Spinal cord (tissue), 10 donors: ENCODE results near the gene LY6G5B. TPM values are rescaled to one million over a fixed set of nuclear protein-coding genes. Genes with fewer than 3 reads are reported as not detected.
A peak's percentile ranks its signal among the peaks of the same experiment; 100 is the strongest.

ENCODE experiments used
- DNase-seq, 6 donors: peaks; one replicate each; pipeline versions ENCODE4 v3.0.0 to v3.0.0-alpha.2; 2013 to 2015; ENCODE audit warnings: low spot score in 6 of 6, low read depth in 4 of 6
- H3K27ac ChIP-seq: one replicate; pipeline ENCODE4 v1.5.1; 2013; ENCODE audit warnings: low read depth, low read length, control low read depth
- H3K27me3 ChIP-seq: one replicate; pipeline ENCODE4 v1.6.1; 2013; ENCODE audit warnings: low read length; ENCODE audit not compliant: control insufficient read depth, insufficient read depth
- H3K36me3 ChIP-seq: one replicate; pipeline ENCODE4 v1.6.1; 2013; ENCODE audit warnings: low read length; ENCODE audit not compliant: control insufficient read depth, insufficient read depth
- H3K4me1 ChIP-seq: one replicate; pipeline ENCODE4 v1.6.1; 2013; ENCODE audit warnings: low read length; ENCODE audit not compliant: control insufficient read depth, insufficient read depth
- H3K4me3 ChIP-seq: one replicate; pipeline ENCODE4 v1.5.1; 2013; ENCODE audit warnings: low read depth, low read length, control low read depth
- H3K9me3 ChIP-seq: one replicate; pipeline ENCODE4 v1.6.1; 2013; ENCODE audit warnings: low read length; ENCODE audit not compliant: control insufficient read depth, insufficient read depth
- WGBS: methylation state at CpG from one replicate; pipeline ENCODE4 v1.1.5; 2013; ENCODE audit warnings: missing lambda C conversion rate; ENCODE audit not compliant: insufficient coverage; 5-methylcytosine and 5-hydroxymethylcytosine counted together
- polyA plus RNA-seq, 2 donors: library from polyadenylated mRNA; unstranded; fragments of 120-200 nt; gene quantifications; one replicate each; pipeline ENCODE4 v1.2.1, GENCODE V29; 2013; ENCODE audit not compliant: insufficient read length in 2 of 2
- small RNA-seq: library from RNA; depleted of rRNA; stranded (forward); fragments of <200 nt; gene quantifications from one replicate; pipeline ENCODE3, GENCODE V24; 2014; ENCODE audit warnings: low replicate concordance
- total RNA-seq, 2 donors: library from RNA; depleted of rRNA in 1 of 2; stranded (reverse); fragments of 120-200 nt in 1 of 2; fragments of >200 nt in 1 of 2; gene quantifications; one replicate each; pipeline versions ENCODE4 v1.2.3 to v1.2.4, GENCODE V29; 2013 to 2014
- donor health status: healthy.

LY6G5B gene
- total and polyA plus RNA-seq, 4 donors = 2.1 to 35.6 (median 13.1) TPM

DNA sequence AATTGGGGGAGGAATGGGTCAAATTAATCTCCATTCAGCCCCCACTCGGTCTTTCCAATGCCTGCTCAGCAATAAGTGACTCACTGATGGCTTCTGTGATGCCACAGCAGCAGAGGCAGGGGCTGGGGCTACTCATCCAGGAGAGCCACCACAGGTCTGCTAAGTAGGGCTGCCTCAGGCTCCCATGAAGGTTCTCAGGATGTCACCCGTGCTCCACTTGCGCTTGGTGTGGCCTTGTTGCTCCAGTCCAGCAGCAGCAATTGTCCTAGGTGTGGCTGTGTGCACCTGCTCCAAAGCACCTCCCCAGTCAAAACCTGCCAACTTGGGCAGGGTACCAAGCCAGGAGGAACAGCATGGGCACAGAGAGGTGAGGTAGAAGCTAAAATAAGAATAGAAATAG, 52.4 kb downstream of the LY6G5B start:
- Histone ChIP-seq H3K4me3 (no peak overlapping the region), H3K36me3 (peaks cover 38% of the 10 kb centered on the region), H3K4me1 (peaks cover 3% of the 10 kb centered on the region), H3K9me3 (no peaks in the 10 kb centered on the region), H3K27me3 (no peaks in the 10 kb centered on the region), H3K27ac (no peak overlapping the region)
- 88% methylated on average over 3 of the region's 3 CpGs for WGBS
- no peak for DNase-seq

Small RNA genes lying within 50 kb of the gene (small RNA-seq; reads per million reads assigned to genes)
- gene LY6G6D = not detected
- gene MIR4646 = not detected
- not detected for gene MIR6832
- not detected for gene RF00019
- gene SNORA38 = 7.8 reads per million, percentile 95 among the genes with 10 or more reads in this experiment

Other genes starting within 250 kb of the LY6G5B start
Only the 30 nearest of the 37 such genes appear.
- gene MCCD1, start 141.0 kb upstream of the LY6G5B start, total RNA-seq = not detected
- under 1 TPM in 1 of 2 donors, not detected in 1; 0.33 TPM for gene MCCD1, start 141.0 kb upstream of the LY6G5B start, polyA plus RNA-seq
- gene DDX39B, start 128.0 kb upstream of the LY6G5B start, total RNA-seq = 100 to 1,000 TPM; 242 to 404 TPM
- gene DDX39B, start 128.0 kb upstream of the LY6G5B start, polyA plus RNA-seq = 100 to 1,000 TPM; 428 to 496 TPM
- 10 to 100 TPM; 32.2 to 63.3 TPM for gene ATP6V1G2, start 123.4 kb upstream of the LY6G5B start, total RNA-seq
- 100 to 1,000 TPM; 231 to 258 TPM for gene ATP6V1G2, start 123.4 kb upstream of the LY6G5B start, polyA plus RNA-seq
- 10 to 100 TPM in 1 of 2 donors, 1 to 10 TPM in 1; 9.8 to 24.4 TPM for gene NFKBIL1, start 122.4 kb upstream of the LY6G5B start, total RNA-seq
- gene NFKBIL1, start 122.4 kb upstream of the LY6G5B start, polyA plus RNA-seq = 10 to 100 TPM; 26.8 to 29.4 TPM
- under 1 TPM in 1 of 2 donors, not detected in 1; 0.11 TPM for gene LTA, start 97.7 kb upstream of the LY6G5B start, total RNA-seq
- gene LTA, start 97.7 kb upstream of the LY6G5B start, polyA plus RNA-seq = under 1 TPM; 0.22 to 0.27 TPM
- gene TNF, start 94.4 kb upstream of the LY6G5B start, total RNA-seq = under 1 TPM in 1 of 2 donors, not detected in 1; 0.39 TPM
- under 1 TPM in 1 of 2 donors, not detected in 1; 0.40 TPM for gene TNF, start 94.4 kb upstream of the LY6G5B start, polyA plus RNA-seq
- gene LTB, start 87.6 kb upstream of the LY6G5B start, total RNA-seq = 1 to 10 TPM in 1 of 2 donors, under 1 TPM in 1; 0.55 to 1.9 TPM
- gene LTB, start 87.6 kb upstream of the LY6G5B start, polyA plus RNA-seq = under 1 TPM; 0.35 to 0.50 TPM
- 10 to 100 TPM; 10.8 to 15.2 TPM for gene LST1, start 83.7 kb upstream of the LY6G5B start, total RNA-seq
- gene LST1, start 83.7 kb upstream of the LY6G5B start, polyA plus RNA-seq = 10 to 100 TPM in 1 of 2 donors, 1 to 10 TPM in 1; 9.0 to 12.6 TPM
- gene NCR3, start 77.0 kb upstream of the LY6G5B start, total RNA-seq = not detected
- not detected for gene NCR3, start 77.0 kb upstream of the LY6G5B start, polyA plus RNA-seq
- gene AIF1, start 54.7 kb upstream of the LY6G5B start, total RNA-seq = 10 to 100 TPM; 35.5 to 55.0 TPM
- gene AIF1, start 54.7 kb upstream of the LY6G5B start, polyA plus RNA-seq = 10 to 100 TPM; 27.8 to 42.5 TPM
- gene PRRC2A, start 49.3 kb upstream of the LY6G5B start, total RNA-seq = 10 to 100 TPM; 48.7 to 79.6 TPM
- gene PRRC2A, start 49.3 kb upstream of the LY6G5B start, polyA plus RNA-seq = 100 to 1,000 TPM; 241 to 250 TPM
- 100 to 1,000 TPM in 1 of 2 donors, 10 to 100 TPM in 1; 88.9 to 184 TPM for gene BAG6, start 17.3 kb upstream of the LY6G5B start, total RNA-seq
- gene BAG6, start 17.3 kb upstream of the LY6G5B start, polyA plus RNA-seq = 100 to 1,000 TPM; 249 to 255 TPM
- gene APOM, start 14.1 kb upstream of the LY6G5B start, total RNA-seq = 1 to 10 TPM in 1 of 2 donors, under 1 TPM in 1; 0.40 to 5.7 TPM
- gene APOM, start 14.1 kb upstream of the LY6G5B start, polyA plus RNA-seq = 1 to 10 TPM; 6.7 to 9.5 TPM
- 10 to 100 TPM; 12.4 to 23.1 TPM for gene C6orf47, start 9.2 kb upstream of the LY6G5B start, total RNA-seq
- 10 to 100 TPM; 16.8 to 17.8 TPM for gene C6orf47, start 9.2 kb upstream of the LY6G5B start, polyA plus RNA-seq
- 10 to 100 TPM in 1 of 2 donors, 1 to 10 TPM in 1; 9.1 to 15.3 TPM for gene GPANK1, start 5.0 kb upstream of the LY6G5B start, total RNA-seq
- gene GPANK1, start 5.0 kb upstream of the LY6G5B start, polyA plus RNA-seq = 10 to 100 TPM; 16.9 to 19.9 TPM
- gene CSNK2B, start 3.9 kb upstream of the LY6G5B start, total RNA-seq = 100 to 1,000 TPM in 1 of 2 donors, 10 to 100 TPM in 1; 54.3 to 183 TPM
- 100 to 1,000 TPM; 213 to 215 TPM for gene CSNK2B, start 3.9 kb upstream of the LY6G5B start, polyA plus RNA-seq
- gene LY6G5C, start 11.1 kb downstream of the LY6G5B start, total RNA-seq = 1 to 10 TPM in 1 of 2 donors, under 1 TPM in 1; 0.40 to 3.3 TPM
- gene LY6G5C, start 11.1 kb downstream of the LY6G5B start, polyA plus RNA-seq = 10 to 100 TPM in 1 of 2 donors, 1 to 10 TPM in 1; 8.5 to 13.1 TPM
- 10 to 100 TPM; 51.8 to 83.6 TPM for gene ABHD16A, start 33.3 kb downstream of the LY6G5B start, total RNA-seq
- gene ABHD16A, start 33.3 kb downstream of the LY6G5B start, polyA plus RNA-seq = 10 to 100 TPM; 72.0 to 85.8 TPM
- under 1 TPM in 1 of 2 donors, not detected in 1; 0.30 TPM for gene LY6G6F, start 36.9 kb downstream of the LY6G5B start, total RNA-seq
- under 1 TPM in 1 of 2 donors, not detected in 1; 0.27 TPM for gene LY6G6F, start 36.9 kb downstream of the LY6G5B start, polyA plus RNA-seq
- gene LY6G6D, start 45.4 kb downstream of the LY6G5B start, total RNA-seq = 1 to 10 TPM; 1.1 to 6.6 TPM
- gene LY6G6D, start 45.4 kb downstream of the LY6G5B start, polyA plus RNA-seq = 1 to 10 TPM in 1 of 2 donors, under 1 TPM in 1; 0.51 to 2.3 TPM
- under 1 TPM in 1 of 2 donors, not detected in 1; 0.17 TPM for gene LY6G6C, start 51.8 kb downstream of the LY6G5B start, total RNA-seq
- 1 to 10 TPM in 1 of 2 donors, under 1 TPM in 1; 0.71 to 1.2 TPM for gene LY6G6C, start 51.8 kb downstream of the LY6G5B start, polyA plus RNA-seq
- under 1 TPM in 1 of 2 donors, not detected in 1; 0.17 TPM for gene MPIG6B, start 53.4 kb downstream of the LY6G5B start, total RNA-seq
- gene MPIG6B, start 53.4 kb downstream of the LY6G5B start, polyA plus RNA-seq = 1 to 10 TPM in 1 of 2 donors, under 1 TPM in 1; 0.81 to 1.3 TPM
- 100 to 1,000 TPM in 1 of 2 donors, 10 to 100 TPM in 1; 62.9 to 207 TPM for gene DDAH2, start 59.3 kb downstream of the LY6G5B start, total RNA-seq
- 100 to 1,000 TPM; 159 to 178 TPM for gene DDAH2, start 59.3 kb downstream of the LY6G5B start, polyA plus RNA-seq
- 100 to 1,000 TPM in 1 of 2 donors, 10 to 100 TPM in 1; 96.3 to 322 TPM for gene CLIC1, start 66.6 kb downstream of the LY6G5B start, total RNA-seq
- 10 to 100 TPM; 73.5 to 87.1 TPM for gene CLIC1, start 66.6 kb downstream of the LY6G5B start, polyA plus RNA-seq
- gene MSH5, start 70.0 kb downstream of the LY6G5B start, total RNA-seq = 10 to 100 TPM in 1 of 2 donors, 1 to 10 TPM in 1; 6.2 to 20.2 TPM
- gene MSH5, start 70.0 kb downstream of the LY6G5B start, polyA plus RNA-seq = 10 to 100 TPM; 18.9 to 38.8 TPM
- 1 to 10 TPM; 3.4 to 9.5 TPM for gene SAPCD1, start 92.7 kb downstream of the LY6G5B start, total RNA-seq
- 10 to 100 TPM; 10.5 to 11.1 TPM for gene SAPCD1, start 92.7 kb downstream of the LY6G5B start, polyA plus RNA-seq
- 1 to 10 TPM; 1.8 to 2.9 TPM for gene VWA7, start 107.4 kb downstream of the LY6G5B start, total RNA-seq
- 1 to 10 TPM; 4.0 to 4.3 TPM for gene VWA7, start 107.4 kb downstream of the LY6G5B start, polyA plus RNA-seq
- gene VARS1, start 125.8 kb downstream of the LY6G5B start, total RNA-seq = 10 to 100 TPM; 25.3 to 35.5 TPM
- 10 to 100 TPM; 66.1 to 70.6 TPM for gene VARS1, start 125.8 kb downstream of the LY6G5B start, polyA plus RNA-seq
- gene LSM2, start 137.0 kb downstream of the LY6G5B start, total RNA-seq = 10 to 100 TPM; 18.0 to 45.7 TPM
- gene LSM2, start 137.0 kb downstream of the LY6G5B start, polyA plus RNA-seq = 10 to 100 TPM; 54.4 to 63.3 TPM
- gene HSPA1L, start 145.3 kb downstream of the LY6G5B start, total RNA-seq = 1 to 10 TPM; 3.3 to 4.8 TPM
- 1 to 10 TPM; 5.1 to 6.1 TPM for gene HSPA1L, start 145.3 kb downstream of the LY6G5B start, polyA plus RNA-seq